Loucy (cell line): ENCODE results near the gene PHTF2.

ENCODE experiments used
- H2AFZ ChIP-seq: fragments of 200-600 bp; sonication (generic); 2 replicates; pipeline ENCODE4 v1.6.0; 2016; ENCODE audit warnings: antibody characterized with exemption, mild to moderate bottlenecking, low read length, moderate library complexity
- H3F3A ChIP-seq: fragments of 200-600 bp; 2 replicates; pipeline ENCODE4 v1.6.0; 2016; ENCODE audit warnings: antibody characterized with exemption, low read depth, mild to moderate bottlenecking
- H3K27me3 ChIP-seq: fragments of 200-600 bp; sonication (generic); 2 replicates; pipeline ENCODE4 v1.6.1; 2014; ENCODE audit warnings: low read length, mild to moderate bottlenecking; ENCODE audit not compliant: insufficient read depth, poor library complexity, severe bottlenecking
- H3K36me3 ChIP-seq: fragments of 200-600 bp; sonication (generic); 2 replicates; pipeline ENCODE4 v1.6.1; 2016; ENCODE audit warnings: low read length; ENCODE audit not compliant: insufficient read depth
- H3K4me1 ChIP-seq: fragments of 200-600 bp; sonication (generic); 2 replicates; pipeline ENCODE4 v1.5.1; 2014; ENCODE audit warnings: low read length, mild to moderate bottlenecking; ENCODE audit not compliant: insufficient read depth, poor library complexity, severe bottlenecking
- H3K4me2 ChIP-seq: fragments of 200-600 bp; sonication (generic); 2 replicates; pipeline ENCODE4 v1.6.0; 2014; ENCODE audit warnings: antibody characterized with exemption, low read length, low read depth, mild to moderate bottlenecking; ENCODE audit not compliant: poor library complexity, severe bottlenecking
- H3K4me3 ChIP-seq: fragments of 200-600 bp; sonication (generic); 2 replicates; pipeline ENCODE4 v1.5.1; 2014; ENCODE audit warnings: low read length, mild to moderate bottlenecking, mixed read lengths; ENCODE audit not compliant: poor library complexity, severe bottlenecking
- H3K79me2 ChIP-seq: fragments of 200-600 bp; sonication (generic); 2 replicates; pipeline ENCODE4 v1.6.1; 2014; ENCODE audit warnings: low read length; ENCODE audit not compliant: insufficient read depth
- H3K9ac ChIP-seq: fragments of 200-600 bp; sonication (generic); 2 replicates; pipeline ENCODE4 v1.6.0; 2014; ENCODE audit warnings: mild to moderate bottlenecking, low read depth, low read length, moderate library complexity; ENCODE audit not compliant: poor library complexity, severe bottlenecking
- H3K9me2 ChIP-seq: fragments of 200-600 bp; sonication (generic); replicated peaks from 2 replicates; pipeline ENCODE4 v1.6.1; 2016; ENCODE audit warnings: low read depth, low read length, mixed read lengths
- H3K9me3 ChIP-seq: fragments of 200-600 bp; sonication (generic); 2 replicates; pipeline ENCODE4 v1.6.1; 2014; ENCODE audit warnings: mild to moderate bottlenecking, antibody characterized with exemption, low read length, low read depth; ENCODE audit not compliant: insufficient read depth
- H4K20me1 ChIP-seq: fragments of 200-600 bp; sonication (generic); 2 replicates; pipeline ENCODE4 v1.6.0; 2014; ENCODE audit warnings: antibody characterized with exemption, low read length, mild to moderate bottlenecking; ENCODE audit not compliant: insufficient read depth, poor library complexity, severe bottlenecking
- EZH2phosphoT487 ChIP-seq: fragments of 200-600 bp; IDR thresholded peaks from 2 replicates; pipeline ENCODE4 v1.6.1; 2018; ENCODE audit warnings: antibody characterized with exemption, mild to moderate bottlenecking, moderate library complexity, borderline replicate concordance
- TF ChIP-seq, protein P1 (sequence below): fragments of 200-600 bp; sonication (generic); conservative IDR thresholded peaks from 2 replicates; pipeline ENCODE4 v1.5.1; 2014; ENCODE audit warnings: mild to moderate bottlenecking, antibody characterized with exemption, low read length

Gene PHTF2

DNA sequence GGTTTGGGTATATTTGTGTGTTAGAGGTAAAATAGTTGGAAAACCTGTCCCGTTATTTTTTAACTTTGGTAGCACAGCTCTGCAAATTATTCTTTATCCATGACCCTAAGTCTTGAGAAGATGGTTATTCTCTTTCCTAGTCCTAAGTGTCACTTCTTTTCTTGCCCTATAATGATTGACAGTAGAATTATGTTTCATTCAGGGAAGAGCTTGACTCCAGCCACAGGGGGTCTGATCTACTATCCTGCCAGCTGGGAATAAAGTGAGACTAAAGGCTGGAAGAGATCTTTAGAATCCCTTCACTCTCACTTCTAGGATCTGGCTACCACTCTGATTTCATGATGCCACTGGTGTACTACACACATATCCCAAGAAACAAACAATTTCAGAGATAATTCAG is 90.4 kb downstream of the PHTF2 start:
- no peaks in the 10 kb centered on the region for H3F3A ChIP-seq
- H3K4me3 ChIP-seq, result no peak overlapping the region
- H3K9ac ChIP-seq, result no peak overlapping the region
- no peak for TF ChIP-seq EZH2phosphoT487
- TF ChIP-seq, protein P1, sequence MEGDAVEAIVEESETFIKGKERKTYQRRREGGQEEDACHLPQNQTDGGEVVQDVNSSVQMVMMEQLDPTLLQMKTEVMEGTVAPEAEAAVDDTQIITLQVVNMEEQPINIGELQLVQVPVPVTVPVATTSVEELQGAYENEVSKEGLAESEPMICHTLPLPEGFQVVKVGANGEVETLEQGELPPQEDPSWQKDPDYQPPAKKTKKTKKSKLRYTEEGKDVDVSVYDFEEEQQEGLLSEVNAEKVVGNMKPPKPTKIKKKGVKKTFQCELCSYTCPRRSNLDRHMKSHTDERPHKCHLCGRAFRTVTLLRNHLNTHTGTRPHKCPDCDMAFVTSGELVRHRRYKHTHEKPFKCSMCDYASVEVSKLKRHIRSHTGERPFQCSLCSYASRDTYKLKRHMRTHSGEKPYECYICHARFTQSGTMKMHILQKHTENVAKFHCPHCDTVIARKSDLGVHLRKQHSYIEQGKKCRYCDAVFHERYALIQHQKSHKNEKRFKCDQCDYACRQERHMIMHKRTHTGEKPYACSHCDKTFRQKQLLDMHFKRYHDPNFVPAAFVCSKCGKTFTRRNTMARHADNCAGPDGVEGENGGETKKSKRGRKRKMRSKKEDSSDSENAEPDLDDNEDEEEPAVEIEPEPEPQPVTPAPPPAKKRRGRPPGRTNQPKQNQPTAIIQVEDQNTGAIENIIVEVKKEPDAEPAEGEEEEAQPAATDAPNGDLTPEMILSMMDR, result no peak
- H2AFZ ChIP-seq, result no peak overlapping the region
- no peaks in the 10 kb centered on the region for H3K9me3 ChIP-seq
- H3K4me1 ChIP-seq, result no peaks in the 10 kb centered on the region
- H3K36me3 ChIP-seq, result no peaks in the 10 kb centered on the region
- H3K9me2 ChIP-seq, result no peaks in the 10 kb centered on the region
- no peaks in the 10 kb centered on the region for H3K27me3 ChIP-seq
- H3K4me2 ChIP-seq, result no peak overlapping the region
- H3K79me2 ChIP-seq, result peaks cover 14% of the 10 kb centered on the region
- no peaks in the 10 kb centered on the region for H4K20me1 ChIP-seq

DNA sequence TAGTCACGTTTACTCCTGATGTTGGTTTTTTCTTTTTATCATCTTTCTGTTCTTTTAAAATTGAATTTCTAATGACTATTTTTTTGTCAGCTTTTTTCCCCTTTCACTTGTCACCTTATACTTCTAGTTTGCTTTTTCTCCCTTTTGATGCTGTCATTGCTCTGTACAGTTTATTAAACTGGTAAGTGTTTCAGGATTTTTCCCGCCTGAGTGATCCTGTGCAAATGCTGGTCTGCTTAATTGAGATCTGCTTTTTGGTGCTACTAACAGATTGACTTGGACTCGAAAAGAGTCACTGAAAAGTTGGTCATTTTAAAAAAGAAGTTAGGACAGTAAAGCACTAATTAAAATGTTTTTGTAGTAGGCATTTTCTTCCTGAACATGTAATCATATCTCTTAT is 95.2 kb downstream of the PHTF2 start:
- Histone ChIP-seq H4K20me1 (no peaks in the 10 kb centered on the region), H3F3A (no peaks in the 10 kb centered on the region), H3K9me2 (no peaks in the 10 kb centered on the region), H2AFZ (no peak overlapping the region), H3K4me3 (no peak overlapping the region), H3K27me3 (no peaks in the 10 kb centered on the region), H3K79me2 (no peaks in the 10 kb centered on the region), H3K4me2 (no peak overlapping the region), H3K36me3 (no peaks in the 10 kb centered on the region), H3K4me1 (peaks cover 13% of the 10 kb centered on the region), H3K9me3 (no peaks in the 10 kb centered on the region), H3K9ac (no peak overlapping the region)
- no peak for TF ChIP-seq EZH2phosphoT487
- TF ChIP-seq, protein P1, result no peak

DNA sequence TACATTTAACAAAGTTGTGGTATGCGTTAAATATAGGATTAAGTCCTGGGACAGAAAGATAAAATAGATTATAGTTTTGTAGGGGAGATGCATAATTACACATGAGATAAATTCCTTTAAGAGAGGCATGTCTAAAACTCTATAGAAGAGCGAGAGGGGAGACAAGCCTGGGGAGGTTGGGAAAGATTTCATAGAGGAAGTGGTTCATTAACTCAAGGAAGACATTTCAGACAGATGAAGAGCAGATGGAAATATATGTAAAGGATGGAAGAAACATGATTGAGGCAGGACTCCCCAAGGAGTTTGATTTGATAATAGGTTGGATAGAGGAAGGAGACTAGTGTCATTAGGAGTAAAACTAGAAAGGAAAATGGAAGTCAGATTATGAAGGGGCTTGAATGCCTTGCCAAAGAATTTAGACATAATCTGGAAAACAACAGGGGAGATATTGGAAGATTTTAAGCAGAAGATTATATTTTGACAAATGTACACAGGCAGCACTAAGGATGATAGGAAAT is 96.1 kb downstream of the PHTF2 start:
- no peak overlapping the region for H3K4me3 ChIP-seq
- H3K4me2 ChIP-seq, result no peak overlapping the region
- peaks cover 13% of the 10 kb centered on the region for H3K4me1 ChIP-seq
- H3K79me2 ChIP-seq, result no peaks in the 10 kb centered on the region
- no peak for TF ChIP-seq EZH2phosphoT487
- TF ChIP-seq, protein P1, result no peak
- H4K20me1 ChIP-seq, result no peaks in the 10 kb centered on the region
- H2AFZ ChIP-seq, result no peak overlapping the region
- H3F3A ChIP-seq, result no peaks in the 10 kb centered on the region
- H3K36me3 ChIP-seq, result no peaks in the 10 kb centered on the region
- no peaks in the 10 kb centered on the region for H3K9me2 ChIP-seq
- no peaks in the 10 kb centered on the region for H3K9me3 ChIP-seq
- H3K27me3 ChIP-seq, result no peaks in the 10 kb centered on the region
- no peak overlapping the region for H3K9ac ChIP-seq
